WERI-Rb-1 (cell line): ENCODE measurements around the gene CHRM1.
A peak's percentile ranks its signal among the peaks of the same experiment; 100 is the strongest.

Experiments used
- DNase-seq: peaks from one replicate; pipeline ENCODE4 v3.0.0-alpha.2; 2020
- H3K27ac ChIP-seq: fragments of 250-450 bp; sonication (Bioruptor Pico); 2 replicates; pipeline ENCODE4 v1.5.1; 2020; ENCODE audit warnings: mild to moderate bottlenecking, moderate library complexity
- H3K27me3 ChIP-seq: fragments of 250-450 bp; sonication (Bioruptor Pico); 2 replicates; pipeline ENCODE4 v1.5.1; 2021; ENCODE audit warnings: mild to moderate bottlenecking, low read depth, moderate library complexity; ENCODE audit not compliant: insufficient read depth, severe bottlenecking
- H3K36me3 ChIP-seq: fragments of 250-450 bp; sonication (Bioruptor Pico); 2 replicates; pipeline ENCODE4 v1.5.1; 2020; ENCODE audit warnings: mild to moderate bottlenecking, moderate library complexity
- H3K4me3 ChIP-seq: 2 replicates; pipeline ENCODE4 v1.5.1; 2011; ENCODE audit warnings: low read depth, mild to moderate bottlenecking, control low read depth, low read length
- H3K9me3 ChIP-seq: fragments of 250-450 bp; sonication (Bioruptor Pico); 2 replicates; pipeline ENCODE4 v1.5.1; 2021; ENCODE audit warnings: mild to moderate bottlenecking, moderate library complexity; ENCODE audit not compliant: severe bottlenecking
- CTCF ChIP-seq: IDR thresholded peaks from 2 replicates; pipeline ENCODE4 v1.5.1; 2011; ENCODE audit warnings: low read depth, mild to moderate bottlenecking, control low read depth, inconsistent platforms, low read length

CHRM1 gene

GRCh38 chr11:62923601-62924411 lies 2.6 kb upstream of the CHRM1 start:
- H3K9me3 ChIP-seq = no peaks in the 10 kb centered on the region
- no peak overlapping the region for H3K27ac ChIP-seq
- H3K27me3 ChIP-seq = no peaks in the 10 kb centered on the region
- TF ChIP-seq CTCF = no peak
- H3K4me3 ChIP-seq = no peak overlapping the region
- no peaks in the 10 kb centered on the region for H3K36me3 ChIP-seq
- no peak for DNase-seq

GRCh38 chr11:62922653-62923431 lies 1.7 kb upstream of the CHRM1 start:
- Histone ChIP-seq H3K27me3 (no peaks in the 10 kb centered on the region), H3K4me3 (no peak overlapping the region), H3K9me3 (no peaks in the 10 kb centered on the region), H3K36me3 (no peaks in the 10 kb centered on the region), H3K27ac (no peak overlapping the region)
- no peak for DNase-seq
- TF ChIP-seq CTCF = peak; percentile 55

- Histone ChIP-seq H3K27ac (no peak overlapping the region), H3K4me3 (no peak overlapping the region), H3K27me3 (no peaks in the 10 kb centered on the region)
Observed at GRCh38 chr11:62922189-62922589, 1.0 kb upstream of the CHRM1 start.

GRCh38 chr11:62921573-62922188 lies 518 bp upstream of the CHRM1 start:
- Histone ChIP-seq H3K9me3 (no peaks in the 10 kb centered on the region), H3K27me3 (no peaks in the 10 kb centered on the region), H3K4me3 (no peak overlapping the region), H3K36me3 (no peaks in the 10 kb centered on the region), H3K27ac (no peak overlapping the region)
- TF ChIP-seq CTCF = no peak
- no peak for DNase-seq

More at GRCh38 chr11:62922189-62922589, 1.0 kb upstream of the CHRM1 start:
- no peak for TF ChIP-seq CTCF
- no peaks in the 10 kb centered on the region for H3K36me3 ChIP-seq
- H3K9me3 ChIP-seq = no peaks in the 10 kb centered on the region
- no peak for DNase-seq

GRCh38 chr11:62919898-62920640 lies 1.1 kb downstream of the CHRM1 start:
- H3K27ac ChIP-seq = no peak overlapping the region
- H3K36me3 ChIP-seq = no peaks in the 10 kb centered on the region
- no peak overlapping the region for H3K4me3 ChIP-seq
- no peaks in the 10 kb centered on the region for H3K27me3 ChIP-seq
- TF ChIP-seq CTCF = no peak
- DNase-seq = no peak
- H3K9me3 ChIP-seq = no peaks in the 10 kb centered on the region
